ENCODE measurements around the gene PHOSPHO2.

Gene PHOSPHO2

DNA sequence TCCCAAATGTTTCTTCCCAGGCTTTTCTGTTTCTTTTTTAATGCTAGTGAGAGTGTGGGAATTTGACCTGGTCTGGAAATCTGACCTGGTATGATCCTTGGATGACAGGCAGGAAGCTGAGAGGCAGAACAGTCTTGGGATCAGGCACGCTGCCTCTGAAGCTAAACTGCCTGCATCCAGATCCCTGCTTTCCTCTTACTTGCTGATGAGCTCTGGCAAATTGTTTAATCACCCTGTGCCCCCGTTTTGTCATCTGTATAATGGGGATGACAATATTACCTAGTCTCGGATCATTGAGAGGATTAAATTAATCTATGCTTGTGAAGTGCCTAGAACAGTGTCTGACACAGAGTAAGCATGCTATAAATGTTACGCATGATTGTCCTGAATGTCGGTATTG, 42.6 kb downstream of the PHOSPHO2 start:
- Histone ChIP-seq H3K36me3 (ENCODE audit: control insufficient read depth in 2 of 2, insufficient read depth in 1 of 2, low read length in 2 of 2) (peaks cover 4 to 33% of the 10 kb centered on the region in 2 experiments), H3K4me3 (ENCODE audit: low read depth, low read length) (peak overlapping the region; percentile 9)
- POLR2A ChIA-PET, result interaction anchor here (1.2 kb wide), 1 partner anchor 62 kb away, joined by 4 read pairs; the partner anchor contains the start of gene SSB

GRCh38 chr2:169738566-169739229, 44.4 kb downstream of the PHOSPHO2 start:
- TF ChIP-seq SP3 (tag by site-specific recombination; IDR thresholded peaks at IDR 0.05) (no peak), ZBTB6 (tag by site-specific recombination; IDR thresholded peaks at IDR 0.05) (no peak), ZNF626 (tag by site-specific recombination; IDR thresholded peaks at IDR 0.05) (no peak), SP2 (tag by site-specific recombination; IDR thresholded peaks at IDR 0.05) (no peak), ZNF529 (tag by site-specific recombination; IDR thresholded peaks at IDR 0.05; ENCODE audit: insufficient replicate concordance) (no peak), ZNF555 (tag by site-specific recombination; conservative IDR thresholded peaks at IDR 0.05) (no peak), ZNF530 (tag by site-specific recombination; IDR thresholded peaks at IDR 0.05; ENCODE audit: low read depth) (no peak), ZNF214 (tag by site-specific recombination; IDR thresholded peaks at IDR 0.05; ENCODE audit: borderline replicate concordance) (no peak), ZNF785 (tag by site-specific recombination; IDR thresholded peaks at IDR 0.05) (no peak), ZNF660 (tag by site-specific recombination; IDR thresholded peaks at IDR 0.05) (no peak), ZNF561 (tag by site-specific recombination; IDR thresholded peaks at IDR 0.05; ENCODE audit: borderline replicate concordance) (no peak)
- TF ChIP-seq, protein P1, sequence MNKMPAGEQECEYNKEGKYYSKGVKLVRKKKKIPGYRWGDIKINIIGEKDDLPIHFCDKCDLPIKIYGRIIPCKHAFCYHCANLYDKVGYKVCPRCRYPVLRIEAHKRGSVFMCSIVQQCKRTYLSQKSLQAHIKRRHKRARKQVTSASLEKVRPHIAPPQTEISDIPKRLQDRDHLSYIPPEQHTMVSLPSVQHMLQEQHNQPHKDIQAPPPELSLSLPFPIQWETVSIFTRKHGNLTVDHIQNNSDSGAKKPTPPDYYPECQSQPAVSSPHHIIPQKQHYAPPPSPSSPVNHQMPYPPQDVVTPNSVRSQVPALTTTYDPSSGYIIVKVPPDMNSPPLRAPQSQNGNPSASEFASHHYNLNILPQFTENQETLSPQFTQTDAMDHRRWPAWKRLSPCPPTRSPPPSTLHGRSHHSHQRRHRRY (tag by site-specific recombination; IDR thresholded peaks at IDR 0.05), result no peak
- TF ChIP-seq, protein P2, sequence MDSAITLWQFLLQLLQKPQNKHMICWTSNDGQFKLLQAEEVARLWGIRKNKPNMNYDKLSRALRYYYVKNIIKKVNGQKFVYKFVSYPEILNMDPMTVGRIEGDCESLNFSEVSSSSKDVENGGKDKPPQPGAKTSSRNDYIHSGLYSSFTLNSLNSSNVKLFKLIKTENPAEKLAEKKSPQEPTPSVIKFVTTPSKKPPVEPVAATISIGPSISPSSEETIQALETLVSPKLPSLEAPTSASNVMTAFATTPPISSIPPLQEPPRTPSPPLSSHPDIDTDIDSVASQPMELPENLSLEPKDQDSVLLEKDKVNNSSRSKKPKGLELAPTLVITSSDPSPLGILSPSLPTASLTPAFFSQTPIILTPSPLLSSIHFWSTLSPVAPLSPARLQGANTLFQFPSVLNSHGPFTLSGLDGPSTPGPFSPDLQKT (IDR thresholded peaks at IDR 0.05; ENCODE audit: borderline replicate concordance, low read depth, low read length), result no peak
- Histone ChIP-seq H3K4me1 (ENCODE audit: control insufficient read depth, insufficient read depth, low read length) (no peaks in the 10 kb centered on the region; the same call in 1 of the 2 replicates), H3K9me3 (ENCODE audit: control insufficient read depth, insufficient read depth, low read depth, low read length) (no peaks in the 10 kb centered on the region), H3K36me3 (ENCODE audit: control insufficient read depth in 2 of 2, insufficient read depth in 1 of 2, low read length in 2 of 2) (peaks cover 16 to 49% of the 10 kb centered on the region in 2 experiments), H3K4me3 (ENCODE audit: low read depth, low read length) (no peak overlapping the region), H3K27ac (ENCODE audit: extremely low read depth, low read depth, low read length) (no peak overlapping the region)
- ChIA-PET CTCF (no interaction called here), POLR2A (no interaction called here)

More for the DNA sequence above, 42.6 kb downstream of the PHOSPHO2 start:
- TF ChIP-seq ZNF558 (tag by site-specific recombination; IDR thresholded peaks at IDR 0.05) (no peak), ZNF747 (tag by site-specific recombination; IDR thresholded peaks at IDR 0.05) (no peak), ZBTB17 (tag by site-specific recombination; IDR thresholded peaks at IDR 0.05) (peak; percentile 36; the same call in 1 of the 2 replicates)
- Histone ChIP-seq H3K4me1 (ENCODE audit: control insufficient read depth, insufficient read depth, low read length) (no peaks in the 10 kb centered on the region; the same call in 1 of the 2 replicates), H3K9me3 (ENCODE audit: control insufficient read depth, insufficient read depth, low read depth, low read length) (no peaks in the 10 kb centered on the region), H3K27ac (ENCODE audit: extremely low read depth, low read depth, low read length) (no peak overlapping the region)
- CTCF ChIA-PET, result interaction anchor here (0.6 kb wide), 1 partner anchor 82 kb away, joined by 3 read pairs; no protein-coding TSS in a partner anchor

DNA sequence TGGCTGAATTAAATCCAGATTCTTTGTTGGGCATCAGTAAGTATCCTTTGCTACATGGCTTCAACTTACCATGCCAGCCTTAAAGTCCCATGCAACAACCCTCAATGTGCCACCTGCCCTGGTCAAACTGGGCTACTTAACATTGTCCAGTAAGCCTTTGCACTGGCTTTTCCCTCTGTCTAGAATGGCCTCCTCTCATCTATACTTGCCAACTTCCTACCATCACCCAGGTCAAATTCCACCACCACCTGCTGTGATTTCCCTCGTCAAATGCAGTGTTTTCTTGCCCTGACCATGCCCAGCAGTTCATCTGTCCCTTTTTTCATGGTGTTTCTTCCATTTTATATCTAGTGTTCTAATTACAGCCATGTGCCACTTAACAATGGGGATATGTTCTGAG, 45.1 kb downstream of the PHOSPHO2 start:
- Histone ChIP-seq H3K36me3 (ENCODE audit: control insufficient read depth in 2 of 2, insufficient read depth in 1 of 2, low read length in 2 of 2) (peaks cover 23 to 54% of the 10 kb centered on the region in 2 experiments), H3K27ac (ENCODE audit: extremely low read depth, low read depth, low read length) (no peak overlapping the region), H3K9me3 (ENCODE audit: control insufficient read depth, insufficient read depth, low read depth, low read length) (no peaks in the 10 kb centered on the region), H3K4me1 (ENCODE audit: control insufficient read depth, insufficient read depth, low read length) (no peaks in the 10 kb centered on the region; the same call in 1 of the 2 replicates), H3K4me3 (ENCODE audit: low read depth, low read length) (no peak overlapping the region)
- POLR2A ChIA-PET, result no interaction called here
- CTCF ChIA-PET, result no interaction called here
- TF ChIP-seq MZF1 (tag by site-specific recombination; IDR thresholded peaks at IDR 0.05; ENCODE audit: borderline replicate concordance) (no peak), ZBTB7A (tag by site-specific recombination; IDR thresholded peaks at IDR 0.05; ENCODE audit: low read depth) (no peak), ZNF558 (tag by site-specific recombination; IDR thresholded peaks at IDR 0.05) (no peak), ZNF169 (tag by site-specific recombination; IDR thresholded peaks at IDR 0.05) (no peak), ZBTB10 (tag by site-specific recombination; IDR thresholded peaks at IDR 0.05) (no peak), ZNF707 (tag by site-specific recombination; IDR thresholded peaks at IDR 0.05) (no peak), ZNF350 (tag by site-specific recombination; IDR thresholded peaks at IDR 0.05) (no peak), ZNF658 (tag by site-specific recombination; IDR thresholded peaks at IDR 0.05) (no peak), SCRT1 (tag by site-specific recombination; IDR thresholded peaks at IDR 0.05; ENCODE audit: borderline replicate concordance) (no peak)
- TF ChIP-seq, protein P2 (IDR thresholded peaks at IDR 0.05; ENCODE audit: borderline replicate concordance, low read depth, low read length), result no peak

All from HEK293 (cell line).